Fibroblast of villous mesenchyme (primary cell): ENCODE data around the gene BMPR1A. TPM values are rescaled to one million over a fixed set of nuclear protein-coding genes. Genes with fewer than 3 reads are reported as not detected.
"Not testable (repeated sequence)": the region's sequence is repeated elsewhere in the genome, so short reads cannot be mapped to it uniquely, and the experiment has no call there.

Source experiments
- DNase-seq: peaks from one replicate; pipeline ENCODE4 v3.0.0-alpha.2; 2010; ENCODE audit warnings: low read depth
- H3K4me3 ChIP-seq: 2 replicates; pipeline ENCODE4 v1.5.1; 2011; ENCODE audit warnings: low read depth, mild to moderate bottlenecking, low read length
- total RNA-seq: library from RNA; depleted of rRNA; stranded (reverse); fragments of >200 nt; gene quantifications from 2 replicates; pipeline ENCODE4 v1.2.3, GENCODE V29; 2012
- TF ChIP-seq, protein P1 (sequence below): IDR thresholded peaks from 2 replicates; pipeline ENCODE4 v1.5.1; 2012; ENCODE audit warnings: low read depth, mild to moderate bottlenecking, low read length; ENCODE audit not compliant: insufficient read depth

The BMPR1A gene
- total RNA-seq, 1 donor: 70.8 TPM

DNA sequence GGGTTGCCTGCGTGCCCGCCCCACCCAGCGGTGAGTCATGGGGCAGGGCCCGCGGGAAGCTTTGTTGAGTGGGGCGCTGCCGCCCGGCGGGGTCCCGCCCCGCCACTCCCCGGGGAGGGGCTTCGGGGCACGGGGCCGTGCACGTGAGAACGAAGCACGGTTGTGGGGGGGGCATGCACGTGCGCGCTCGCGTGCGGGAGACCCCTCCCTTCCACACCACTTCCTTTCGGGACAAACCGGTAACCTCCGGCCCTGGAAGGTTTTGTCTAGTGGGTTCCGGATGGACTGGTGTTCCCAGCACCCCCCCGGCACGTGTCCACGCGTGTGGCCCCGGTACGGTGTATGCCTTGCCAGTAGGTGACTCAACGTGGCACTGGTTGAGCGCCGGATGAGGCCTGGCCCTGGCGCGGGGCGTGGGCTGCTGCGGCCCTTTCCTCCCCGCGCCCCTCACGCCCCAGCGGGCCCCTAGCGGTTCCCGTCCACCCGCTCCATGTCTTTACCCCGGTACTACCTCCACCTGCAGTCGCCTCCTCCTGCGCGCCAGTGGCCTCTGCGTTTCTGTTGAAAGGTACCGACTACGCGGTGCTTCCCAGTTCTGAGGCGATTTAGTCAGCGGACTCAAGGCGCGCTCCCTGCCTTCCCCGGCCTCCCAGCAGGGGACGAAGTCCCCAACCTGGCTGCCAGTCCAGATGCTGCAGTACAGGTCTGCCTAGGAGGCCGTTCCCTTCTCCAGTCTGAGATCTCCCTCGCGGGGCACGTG is 215.0 kb downstream of the BMPR1A start:
- TF ChIP-seq, protein P1, sequence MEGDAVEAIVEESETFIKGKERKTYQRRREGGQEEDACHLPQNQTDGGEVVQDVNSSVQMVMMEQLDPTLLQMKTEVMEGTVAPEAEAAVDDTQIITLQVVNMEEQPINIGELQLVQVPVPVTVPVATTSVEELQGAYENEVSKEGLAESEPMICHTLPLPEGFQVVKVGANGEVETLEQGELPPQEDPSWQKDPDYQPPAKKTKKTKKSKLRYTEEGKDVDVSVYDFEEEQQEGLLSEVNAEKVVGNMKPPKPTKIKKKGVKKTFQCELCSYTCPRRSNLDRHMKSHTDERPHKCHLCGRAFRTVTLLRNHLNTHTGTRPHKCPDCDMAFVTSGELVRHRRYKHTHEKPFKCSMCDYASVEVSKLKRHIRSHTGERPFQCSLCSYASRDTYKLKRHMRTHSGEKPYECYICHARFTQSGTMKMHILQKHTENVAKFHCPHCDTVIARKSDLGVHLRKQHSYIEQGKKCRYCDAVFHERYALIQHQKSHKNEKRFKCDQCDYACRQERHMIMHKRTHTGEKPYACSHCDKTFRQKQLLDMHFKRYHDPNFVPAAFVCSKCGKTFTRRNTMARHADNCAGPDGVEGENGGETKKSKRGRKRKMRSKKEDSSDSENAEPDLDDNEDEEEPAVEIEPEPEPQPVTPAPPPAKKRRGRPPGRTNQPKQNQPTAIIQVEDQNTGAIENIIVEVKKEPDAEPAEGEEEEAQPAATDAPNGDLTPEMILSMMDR: no peak
- peak overlapping the region; percentile 70 for H3K4me3 ChIP-seq
- peak; percentile 86 for DNase-seq

DNA sequence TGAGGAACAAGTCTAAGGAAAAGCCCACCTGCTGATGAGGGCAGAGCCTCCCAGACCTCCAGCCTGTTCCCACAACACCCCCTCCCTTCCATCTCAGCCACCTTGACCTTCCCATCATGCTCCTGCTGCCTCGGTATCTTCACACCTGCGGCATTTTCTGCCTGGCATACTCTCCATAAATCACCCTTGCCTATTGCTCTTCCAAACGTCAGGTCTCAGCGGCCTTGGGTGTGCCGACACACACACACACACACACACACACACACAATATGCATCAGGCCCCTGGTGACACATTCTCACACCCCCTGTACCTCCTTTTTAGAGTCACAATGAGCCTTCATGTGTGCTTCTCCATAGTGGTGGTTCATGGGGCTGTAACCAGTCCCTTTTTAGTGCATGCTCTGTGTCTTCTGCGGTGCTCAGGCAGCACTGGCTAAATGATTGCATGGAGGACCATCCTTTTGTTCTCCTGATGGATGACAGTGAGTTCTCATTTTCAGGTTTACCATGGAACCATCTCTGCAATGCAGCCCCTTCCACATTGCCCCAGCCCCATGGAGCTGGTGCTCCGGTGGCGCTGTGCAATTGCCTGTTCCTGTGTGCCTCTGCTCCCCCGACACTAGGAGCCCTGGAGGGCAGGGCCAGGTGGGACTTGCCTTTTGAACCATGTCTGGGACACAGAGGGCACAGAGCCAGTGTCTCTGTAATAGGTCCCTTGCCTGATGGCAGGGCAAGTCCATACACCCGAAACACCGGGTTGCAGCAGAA is 216.4 kb downstream of the BMPR1A start:
- DNase-seq: no peak
- TF ChIP-seq, protein P1: no peak
- H3K4me3 ChIP-seq: no peak overlapping the region

DNA sequence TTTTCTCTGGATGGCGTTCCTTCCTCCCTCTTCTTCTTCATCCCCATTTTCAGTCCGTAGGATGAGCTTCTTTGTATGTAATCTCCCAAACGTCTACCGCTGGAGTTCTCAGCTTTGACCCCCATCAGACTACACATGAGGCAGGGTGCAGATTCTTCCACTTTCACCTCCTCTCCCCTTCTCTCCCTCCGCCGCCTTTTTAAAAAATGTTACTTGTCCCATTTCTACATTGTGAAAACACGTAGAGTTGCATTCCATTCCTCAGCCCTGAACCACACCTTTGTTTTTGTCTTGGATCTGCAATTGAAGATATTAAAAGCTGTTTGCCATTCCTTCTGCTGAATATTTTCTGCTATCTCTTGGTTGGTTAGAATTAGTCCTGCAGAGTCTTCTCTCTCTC is 218.1 kb downstream of the BMPR1A start:
- H3K4me3 ChIP-seq: no peak overlapping the region
- TF ChIP-seq, protein P1: no peak

DNA sequence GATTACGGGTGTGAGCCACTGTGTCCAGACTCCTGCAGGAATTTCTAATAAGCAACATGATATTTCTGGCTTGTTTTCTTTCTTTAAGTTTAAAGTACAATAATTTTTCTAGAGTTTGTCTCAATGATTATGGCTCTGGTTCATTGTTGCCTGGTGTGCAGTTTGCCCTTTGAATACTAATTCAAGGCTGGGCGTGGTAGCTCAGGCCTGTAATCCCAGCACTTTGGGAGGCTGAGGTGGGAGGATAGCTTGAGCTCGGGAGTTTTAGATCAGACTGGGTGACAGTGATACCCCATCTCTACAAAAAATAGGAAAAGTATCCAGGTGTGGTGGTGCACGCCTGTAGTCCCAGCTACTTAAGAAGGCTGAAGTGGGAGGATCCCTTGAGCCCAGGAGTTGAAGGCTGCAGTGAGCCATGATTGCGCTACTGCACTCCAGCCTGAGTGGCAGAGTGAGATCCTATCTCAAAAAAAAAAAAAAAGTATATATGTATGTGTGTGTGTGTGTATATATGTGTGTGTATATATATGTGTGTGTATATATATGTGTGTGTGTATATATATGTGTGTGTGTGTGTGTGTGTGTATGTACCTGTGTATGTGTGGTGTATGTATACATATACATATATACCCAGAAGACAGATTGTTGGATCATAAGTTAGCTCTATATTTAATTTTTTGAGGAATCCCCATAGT is 220.1 kb downstream of the BMPR1A start:
- DNase-seq: no peak
- TF ChIP-seq, protein P1: no peak
- H3K4me3 ChIP-seq: no peak overlapping the region

More for the DNA sequence above, 218.1 kb downstream of the BMPR1A start:
- DNase-seq: no peak

DNA sequence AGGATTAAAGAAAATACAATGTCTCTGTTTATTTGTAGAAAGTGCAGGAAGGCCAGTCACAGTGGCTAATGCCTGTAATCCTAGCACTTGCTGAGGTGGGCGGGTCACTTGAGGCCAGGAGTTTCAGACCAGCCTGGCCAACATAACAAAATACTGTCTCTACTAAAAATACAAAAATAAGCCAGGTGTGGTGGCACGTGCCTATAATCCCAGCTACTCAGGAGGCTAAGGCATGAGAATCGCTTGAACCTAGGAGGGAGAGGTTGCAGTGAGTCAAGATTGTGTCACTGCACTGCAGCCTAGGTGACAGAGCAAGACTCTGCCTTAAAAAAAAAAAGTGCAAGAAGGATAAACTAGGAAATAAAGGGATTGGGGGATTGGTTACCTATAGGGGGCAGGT is 222.0 kb downstream of the BMPR1A start:
- DNase-seq, H3K4me3 ChIP-seq: not testable (repeated sequence)

DNA sequence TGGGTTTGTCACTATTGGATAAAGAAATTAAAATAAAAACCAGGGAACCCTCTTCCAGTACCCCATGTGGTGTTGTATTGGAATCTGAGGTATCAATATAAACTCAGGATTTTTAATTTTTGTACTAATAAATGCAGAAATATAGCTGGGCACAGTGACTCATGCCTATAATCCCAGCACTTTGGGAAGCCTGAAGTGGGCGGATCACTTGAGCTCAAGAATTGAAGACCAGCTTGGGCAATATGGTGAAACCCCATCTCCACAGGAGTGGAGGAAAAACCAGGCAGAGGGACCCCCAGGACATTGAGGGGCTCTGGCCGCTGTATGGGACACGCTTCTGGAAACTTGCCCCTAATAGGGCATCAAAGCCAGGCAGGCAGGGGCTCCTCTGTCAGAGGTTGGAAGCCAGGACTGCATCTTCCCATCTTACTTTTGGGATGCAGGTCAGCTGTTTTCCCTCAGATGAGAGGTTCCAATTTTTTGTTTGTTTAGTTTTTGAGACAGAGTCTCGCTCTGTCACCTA is 222.9 kb downstream of the BMPR1A start:
- no peak for DNase-seq
- H3K4me3 ChIP-seq: no peak overlapping the region
- TF ChIP-seq, protein P1: no peak
